ENCODE data around the gene CCSER1.

CCSER1 gene

DNA sequence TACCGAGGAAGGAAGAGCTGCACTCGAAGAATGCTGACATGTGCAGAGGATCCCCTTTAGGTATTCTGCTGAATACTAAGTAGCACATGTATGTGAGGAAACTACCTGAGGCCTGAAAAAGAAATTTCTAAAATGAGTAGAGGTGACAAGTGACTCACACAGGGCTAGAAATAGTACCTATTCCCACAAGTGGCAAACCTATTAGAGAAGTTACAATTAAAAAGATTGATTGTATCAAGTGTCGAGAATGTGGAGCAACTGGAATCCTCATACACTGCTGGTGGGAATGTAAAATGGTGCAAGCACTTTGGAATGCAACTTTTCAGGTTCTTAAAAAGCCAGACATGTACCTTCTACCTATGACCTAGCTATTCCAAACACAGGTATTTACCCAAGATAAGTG is 47.4 kb downstream of the CCSER1 start:
- no peak overlapping the region for H2BK5ac ChIP-seq (ENCODE audit: low read length)
- DNase-seq (ENCODE audit: low spot score), result no peak
- no peaks in the 10 kb centered on the region for H3K9me3 ChIP-seq (replicated peaks in 1 of 2; ENCODE audit: control insufficient read depth in 2 of 2, insufficient read depth in 1 of 2, low read depth in 1 of 2, low read length in 2 of 2)
- H2BK120ac ChIP-seq (ENCODE audit: low read depth, low read length), result no peak overlapping the region
- no peaks in the 10 kb centered on the region for H3K79me1 ChIP-seq (ENCODE audit: low read depth, low read length)
- no peak overlapping the region for H3K23ac ChIP-seq (ENCODE audit: low read depth, low read length, poor library complexity)
- no peaks in the 10 kb centered on the region for H3K36me3 ChIP-seq (replicated peaks in 1 of 2; ENCODE audit: control insufficient read depth in 2 of 2, insufficient read depth in 2 of 2, low read length in 2 of 2)
- WGBS, 2 donors (ENCODE audit: extremely low coverage in 2 of 2, insufficient read length in 2 of 2, insufficient replicate concordance in 1 of 2), result no CpG with 5 or more reads among the region's 3 CpGs
- no peak overlapping the region for H4K8ac ChIP-seq (ENCODE audit: low read depth, low read length)
- no peak overlapping the region for H2AK5ac ChIP-seq (ENCODE audit: low read depth, low read length)
- no peak overlapping the region for H3K4ac ChIP-seq (ENCODE audit: low read length)
- H3K4me3 ChIP-seq (ENCODE audit: low read length in 2 of 2), result no peak overlapping the region
- no peak overlapping the region for H3K9ac ChIP-seq (ENCODE audit: low read depth, low read length, poor library complexity)
- H2AFZ ChIP-seq (ENCODE audit: low read length), result no peak overlapping the region
- H3K14ac ChIP-seq (ENCODE audit: low read length), result no peak overlapping the region
- H3K27ac ChIP-seq (replicated peaks; ENCODE audit: low read length), result no peak overlapping the region
- no peaks in the 10 kb centered on the region for H3K4me1 ChIP-seq (ENCODE audit: control insufficient read depth in 2 of 2, insufficient read depth in 1 of 2, low read depth in 1 of 2, low read length in 2 of 2)
- H4K91ac ChIP-seq (ENCODE audit: low read depth, low read length, poor library complexity), result no peak overlapping the region
- no peak overlapping the region for H2BK12ac ChIP-seq (ENCODE audit: low read length)
- no peak overlapping the region for H2BK15ac ChIP-seq (ENCODE audit: low read length)
- H3K18ac ChIP-seq (ENCODE audit: low read length), result no peak overlapping the region
- no peak overlapping the region for H3K4me2 ChIP-seq (ENCODE audit: insufficient read depth, low read length, poor library complexity, severe bottlenecking)
- no peaks in the 10 kb centered on the region for H3K27me3 ChIP-seq (ENCODE audit: control insufficient read depth in 3 of 3, insufficient read depth in 3 of 3, low read depth in 1 of 3, low read length in 3 of 3)

DNA sequence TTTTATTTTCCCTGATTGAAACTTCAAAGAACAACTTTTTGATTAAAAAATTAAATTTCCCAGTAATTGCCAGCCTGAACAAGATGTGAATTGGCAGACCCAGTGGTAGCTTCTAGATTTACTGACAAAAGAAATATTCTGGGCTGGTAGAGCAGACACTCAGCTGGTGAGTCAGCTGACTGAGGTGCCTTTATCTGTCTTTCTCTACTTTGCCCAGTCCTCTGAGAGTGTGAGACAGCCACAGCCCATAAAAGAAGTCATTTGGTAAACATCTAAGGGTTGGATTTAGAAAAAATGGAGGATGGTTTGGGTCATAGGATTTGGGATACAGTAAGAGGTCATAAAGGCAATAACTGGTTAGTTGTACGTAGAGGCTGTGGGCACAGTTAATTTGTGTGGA is 54.5 kb downstream of the CCSER1 start:
- WGBS, 2 donors (ENCODE audit: extremely low coverage in 2 of 2, insufficient read length in 2 of 2, insufficient replicate concordance in 1 of 2), result no CpG with 5 or more reads among the region's 1 CpG
- Histone ChIP-seq H3K27ac (replicated peaks; ENCODE audit: low read length) (no peak overlapping the region), H2BK12ac (ENCODE audit: low read length) (no peak overlapping the region), H2BK120ac (ENCODE audit: low read depth, low read length) (no peak overlapping the region), H3K18ac (ENCODE audit: low read length) (no peak overlapping the region), H2BK5ac (ENCODE audit: low read length) (no peak overlapping the region), H3K36me3 (replicated peaks in 1 of 2; ENCODE audit: control insufficient read depth in 2 of 2, insufficient read depth in 2 of 2, low read length in 2 of 2) (no peaks in the 10 kb centered on the region), H3K4me2 (ENCODE audit: insufficient read depth, low read length, poor library complexity, severe bottlenecking) (no peak overlapping the region), H2AFZ (ENCODE audit: low read length) (peak overlapping the region; percentile 46), H2BK15ac (ENCODE audit: low read length) (no peak overlapping the region), H3K4me3 (ENCODE audit: low read length in 2 of 2) (no peak overlapping the region), H3K4ac (ENCODE audit: low read length) (no peak overlapping the region), H3K4me1 (ENCODE audit: control insufficient read depth in 2 of 2, insufficient read depth in 1 of 2, low read depth in 1 of 2, low read length in 2 of 2) (no peaks in the 10 kb centered on the region), H3K27me3 (ENCODE audit: control insufficient read depth in 3 of 3, insufficient read depth in 3 of 3, low read depth in 1 of 3, low read length in 3 of 3) (no peaks in the 10 kb centered on the region), H4K91ac (ENCODE audit: low read depth, low read length, poor library complexity) (no peak overlapping the region), H3K9ac (ENCODE audit: low read depth, low read length, poor library complexity) (no peak overlapping the region), H3K23ac (ENCODE audit: low read depth, low read length, poor library complexity) (no peak overlapping the region), H3K9me3 (replicated peaks in 1 of 2; ENCODE audit: control insufficient read depth in 2 of 2, insufficient read depth in 1 of 2, low read depth in 1 of 2, low read length in 2 of 2) (no peaks in the 10 kb centered on the region), H4K8ac (ENCODE audit: low read depth, low read length) (no peak overlapping the region), H3K79me1 (ENCODE audit: low read depth, low read length) (no peaks in the 10 kb centered on the region), H2AK5ac (ENCODE audit: low read depth, low read length) (no peak overlapping the region), H3K14ac (ENCODE audit: low read length) (no peak overlapping the region)
- DNase-seq (ENCODE audit: low spot score), result no peak

DNA sequence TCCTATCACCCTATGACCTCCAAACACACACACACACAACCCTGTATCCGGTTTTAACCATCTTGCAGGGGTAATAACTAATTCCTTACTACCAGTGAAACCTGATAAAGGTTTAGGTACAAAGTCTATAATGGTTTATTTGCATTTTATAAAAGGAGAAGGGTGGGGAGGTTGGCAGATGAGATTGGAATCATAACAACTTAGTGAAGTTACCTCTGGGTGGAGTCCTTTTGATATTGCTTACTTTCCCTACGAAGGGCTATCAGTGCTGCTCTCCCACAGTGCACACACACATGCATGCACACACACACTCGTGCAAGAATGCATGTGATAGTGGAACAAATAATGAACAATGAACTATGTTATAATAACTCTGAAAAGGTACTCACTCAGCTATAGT is 56.1 kb downstream of the CCSER1 start:
- Histone ChIP-seq H3K18ac (ENCODE audit: low read length) (no peak overlapping the region), H3K27me3 (ENCODE audit: control insufficient read depth in 3 of 3, insufficient read depth in 3 of 3, low read depth in 1 of 3, low read length in 3 of 3) (no peaks in the 10 kb centered on the region), H3K79me1 (ENCODE audit: low read depth, low read length) (no peaks in the 10 kb centered on the region), H3K4me2 (ENCODE audit: insufficient read depth, low read length, poor library complexity, severe bottlenecking) (no peak overlapping the region), H2BK15ac (ENCODE audit: low read length) (no peak overlapping the region), H2BK12ac (ENCODE audit: low read length) (no peak overlapping the region), H3K4ac (ENCODE audit: low read length) (no peak overlapping the region), H4K91ac (ENCODE audit: low read depth, low read length, poor library complexity) (no peak overlapping the region), H3K9me3 (replicated peaks in 1 of 2; ENCODE audit: control insufficient read depth in 2 of 2, insufficient read depth in 1 of 2, low read depth in 1 of 2, low read length in 2 of 2) (no peaks in the 10 kb centered on the region), H3K9ac (ENCODE audit: low read depth, low read length, poor library complexity) (no peak overlapping the region), H3K36me3 (replicated peaks in 1 of 2; ENCODE audit: control insufficient read depth in 2 of 2, insufficient read depth in 2 of 2, low read length in 2 of 2) (no peaks in the 10 kb centered on the region), H4K8ac (ENCODE audit: low read depth, low read length) (no peak overlapping the region), H3K14ac (ENCODE audit: low read length) (no peak overlapping the region), H2AK5ac (ENCODE audit: low read depth, low read length) (no peak overlapping the region), H3K23ac (ENCODE audit: low read depth, low read length, poor library complexity) (no peak overlapping the region), H2BK120ac (ENCODE audit: low read depth, low read length) (no peak overlapping the region), H3K4me1 (ENCODE audit: control insufficient read depth in 2 of 2, insufficient read depth in 1 of 2, low read depth in 1 of 2, low read length in 2 of 2) (no peaks in the 10 kb centered on the region), H2AFZ (ENCODE audit: low read length) (no peak overlapping the region), H3K27ac (replicated peaks; ENCODE audit: low read length) (no peak overlapping the region), H3K4me3 (ENCODE audit: low read length in 2 of 2) (no peak overlapping the region), H2BK5ac (ENCODE audit: low read length) (no peak overlapping the region)
- WGBS, 2 donors (ENCODE audit: extremely low coverage in 2 of 2, insufficient read length in 2 of 2, insufficient replicate concordance in 1 of 2), result no CpG with 5 or more reads among the region's 3 CpGs
- no peak for DNase-seq (ENCODE audit: low spot score)

DNA sequence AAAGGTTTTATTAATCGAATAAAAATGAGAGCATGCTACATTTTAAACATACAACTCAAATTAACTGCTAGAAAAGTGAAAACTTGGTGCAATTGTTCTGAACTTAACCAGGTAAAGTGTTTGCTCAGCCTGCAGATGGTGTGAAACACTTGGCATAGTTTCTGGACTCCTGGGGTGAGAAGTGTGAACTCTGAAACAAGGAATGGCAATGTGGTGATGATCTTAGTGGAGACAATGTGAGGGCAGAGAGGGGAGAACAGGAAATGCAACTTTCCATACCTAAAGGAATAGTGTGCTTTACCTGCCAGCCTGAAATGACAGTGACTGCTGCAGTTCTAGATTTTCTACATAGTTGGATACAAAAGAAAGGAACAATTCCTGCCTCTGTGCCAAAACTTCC is 57.4 kb downstream of the CCSER1 start:
- Histone ChIP-seq H2BK5ac (ENCODE audit: low read length) (no peak overlapping the region), H2BK12ac (ENCODE audit: low read length) (no peak overlapping the region), H3K14ac (ENCODE audit: low read length) (no peak overlapping the region), H4K8ac (ENCODE audit: low read depth, low read length) (no peak overlapping the region), H3K23ac (ENCODE audit: low read depth, low read length, poor library complexity) (no peak overlapping the region), H3K4me1 (ENCODE audit: control insufficient read depth in 2 of 2, insufficient read depth in 1 of 2, low read depth in 1 of 2, low read length in 2 of 2) (no peaks in the 10 kb centered on the region), H3K4me3 (ENCODE audit: low read length in 2 of 2) (no peak overlapping the region), H3K9ac (ENCODE audit: low read depth, low read length, poor library complexity) (no peak overlapping the region), H3K79me1 (ENCODE audit: low read depth, low read length) (no peaks in the 10 kb centered on the region), H2AFZ (ENCODE audit: low read length) (no peak overlapping the region), H4K91ac (ENCODE audit: low read depth, low read length, poor library complexity) (no peak overlapping the region), H3K4ac (ENCODE audit: low read length) (no peak overlapping the region), H3K27ac (replicated peaks; ENCODE audit: low read length) (no peak overlapping the region), H3K4me2 (ENCODE audit: insufficient read depth, low read length, poor library complexity, severe bottlenecking) (no peak overlapping the region), H3K36me3 (replicated peaks in 1 of 2; ENCODE audit: control insufficient read depth in 2 of 2, insufficient read depth in 2 of 2, low read length in 2 of 2) (no peaks in the 10 kb centered on the region), H2BK15ac (ENCODE audit: low read length) (no peak overlapping the region), H2BK120ac (ENCODE audit: low read depth, low read length) (no peak overlapping the region), H3K18ac (ENCODE audit: low read length) (no peak overlapping the region), H3K27me3 (ENCODE audit: control insufficient read depth in 3 of 3, insufficient read depth in 3 of 3, low read depth in 1 of 3, low read length in 3 of 3) (no peaks in the 10 kb centered on the region), H2AK5ac (ENCODE audit: low read depth, low read length) (no peak overlapping the region), H3K9me3 (replicated peaks in 1 of 2; ENCODE audit: control insufficient read depth in 2 of 2, insufficient read depth in 1 of 2, low read depth in 1 of 2, low read length in 2 of 2) (no peaks in the 10 kb centered on the region)
- DNase-seq (ENCODE audit: low spot score), result no peak
- WGBS, 2 donors (ENCODE audit: extremely low coverage in 2 of 2, insufficient read length in 2 of 2, insufficient replicate concordance in 1 of 2), result no CpG with 5 or more reads among the region's 1 CpG
